Measurements from ENCODE around the gene MLX.

GRCh38 chr17:42537826-42538451, 29.0 kb upstream of the MLX start:
- TF ChIP-seq, protein P1, sequence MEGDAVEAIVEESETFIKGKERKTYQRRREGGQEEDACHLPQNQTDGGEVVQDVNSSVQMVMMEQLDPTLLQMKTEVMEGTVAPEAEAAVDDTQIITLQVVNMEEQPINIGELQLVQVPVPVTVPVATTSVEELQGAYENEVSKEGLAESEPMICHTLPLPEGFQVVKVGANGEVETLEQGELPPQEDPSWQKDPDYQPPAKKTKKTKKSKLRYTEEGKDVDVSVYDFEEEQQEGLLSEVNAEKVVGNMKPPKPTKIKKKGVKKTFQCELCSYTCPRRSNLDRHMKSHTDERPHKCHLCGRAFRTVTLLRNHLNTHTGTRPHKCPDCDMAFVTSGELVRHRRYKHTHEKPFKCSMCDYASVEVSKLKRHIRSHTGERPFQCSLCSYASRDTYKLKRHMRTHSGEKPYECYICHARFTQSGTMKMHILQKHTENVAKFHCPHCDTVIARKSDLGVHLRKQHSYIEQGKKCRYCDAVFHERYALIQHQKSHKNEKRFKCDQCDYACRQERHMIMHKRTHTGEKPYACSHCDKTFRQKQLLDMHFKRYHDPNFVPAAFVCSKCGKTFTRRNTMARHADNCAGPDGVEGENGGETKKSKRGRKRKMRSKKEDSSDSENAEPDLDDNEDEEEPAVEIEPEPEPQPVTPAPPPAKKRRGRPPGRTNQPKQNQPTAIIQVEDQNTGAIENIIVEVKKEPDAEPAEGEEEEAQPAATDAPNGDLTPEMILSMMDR (IDR thresholded peaks at IDR 0.05): no peak
- no peak for TF ChIP-seq POLR2A (IDR thresholded peaks at IDR 0.05)

All from heart left ventricle (tissue), 13 donors.